HEK293 (cell line): ENCODE measurements around the gene ADRM1.

Source experiments
- CTCF ChIA-PET: fragments of 350-600 bp; formaldehyde crosslinking; extraction: SDS; loops from one replicate; lab custom pipeline; 2021; ENCODE audit warnings: antibody characterized with exemption; lab: Yijun Ruan, JAX
- POLR2A ChIA-PET: fragments of 300-600 bp; formaldehyde crosslinking; extraction: SDS; loops from one replicate; lab custom pipeline; 2020; ENCODE audit warnings: antibody characterized with exemption, inconsistent platforms; lab: Yijun Ruan, JAX
- H3K27ac ChIP-seq: fragments of 200-500 bp; sonication (Bioruptor generic); 2 replicates; pipeline ENCODE4 v1.5.1; 2014; ENCODE audit warnings: low read depth, low read length, control low read depth, inconsistent platforms; ENCODE audit errors: extremely low read depth
- H3K36me3 ChIP-seq, 2 experiments: fragments of 200-500 bp in 1 of 2; sonication (Bioruptor generic) in 1 of 2; 1 replicate in 1 of 2; 2 replicates in 1 of 2; pipeline ENCODE4 v1.5.1; 2014 to 2017; ENCODE audit warnings: inconsistent platforms in 2 of 2, low read length in 2 of 2; ENCODE audit not compliant: control insufficient read depth in 2 of 2, insufficient read depth in 1 of 2
- H3K4me1 ChIP-seq: fragments of 200-500 bp; sonication (Bioruptor generic); 2 replicates; pipeline ENCODE4 v1.5.1; 2014; ENCODE audit warnings: mild to moderate bottlenecking, low read length, inconsistent platforms; ENCODE audit not compliant: control insufficient read depth, insufficient read depth
- H3K4me3 ChIP-seq: 2 replicates; pipeline ENCODE4 v1.5.1; 2011; ENCODE audit warnings: low read depth, mild to moderate bottlenecking, control low read depth, low read length, moderate library complexity
- H3K9me3 ChIP-seq: fragments of 200-500 bp; sonication (Bioruptor generic); 2 replicates; pipeline ENCODE4 v1.5.1; 2014; ENCODE audit warnings: low read depth, low read length, inconsistent platforms; ENCODE audit not compliant: control insufficient read depth, insufficient read depth
- EGR2 ChIP-seq: fragments of 450-650 bp; formaldehyde crosslinking; IDR thresholded peaks from 2 replicates; pipeline ENCODE4 v1.5.1; 2016; ENCODE audit warnings: low read depth, missing biosample characterization, missing genetic modification characterization
- INSM2 ChIP-seq: fragments of 450-650 bp; formaldehyde crosslinking; IDR thresholded peaks from 2 replicates; pipeline ENCODE4 v1.5.1; 2016; ENCODE audit warnings: missing biosample characterization, missing genetic modification characterization
- PRDM2 ChIP-seq: fragments of 450-650 bp; formaldehyde crosslinking; IDR thresholded peaks from 2 replicates; pipeline ENCODE4 v1.5.1; 2016; ENCODE audit warnings: missing biosample characterization, missing genetic modification characterization, borderline replicate concordance
- SCRT2 ChIP-seq: fragments of 450-650 bp; formaldehyde crosslinking; IDR thresholded peaks from 2 replicates; pipeline ENCODE4 v1.5.1; 2016; ENCODE audit warnings: missing biosample characterization, missing genetic modification characterization
- ZFHX2 ChIP-seq: fragments of 450-650 bp; formaldehyde crosslinking; conservative IDR thresholded peaks from 2 replicates; pipeline ENCODE4 v1.5.1; 2016; ENCODE audit warnings: missing biosample characterization, missing genetic modification characterization

Gene ADRM1

DNA sequence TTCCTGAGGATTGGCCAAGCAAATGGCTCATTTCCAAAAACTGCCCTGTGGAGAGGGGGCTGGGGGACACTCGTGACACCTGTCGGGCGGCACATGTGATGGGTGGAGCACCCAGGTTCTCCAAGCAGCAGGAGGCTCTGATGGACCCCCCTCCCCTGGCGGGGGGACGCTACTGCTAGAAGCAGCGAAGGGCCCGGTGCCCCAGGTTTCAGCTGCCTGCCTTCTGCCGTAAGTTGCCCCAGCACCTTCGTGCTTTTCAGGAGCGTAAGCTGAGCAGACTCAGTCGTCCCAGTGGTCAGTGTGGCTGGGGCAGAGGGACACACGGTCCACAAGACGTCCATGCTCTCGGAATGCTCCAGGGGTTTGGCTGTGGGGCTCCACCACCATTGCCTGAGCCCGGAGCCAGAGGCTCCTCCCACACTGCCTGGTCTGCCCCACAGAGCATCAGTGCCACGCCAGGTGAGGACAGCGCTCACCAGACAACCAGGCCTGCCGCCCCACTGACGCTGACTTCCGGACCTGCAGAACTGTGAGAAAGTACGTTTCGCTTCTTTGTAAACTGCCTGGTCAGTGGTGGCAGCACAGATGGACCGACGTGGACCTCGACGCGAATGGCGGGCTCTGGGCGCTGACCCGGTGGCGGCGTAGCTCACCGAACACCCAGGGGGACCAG is 4.1 kb upstream of the ADRM1 start:
- TF ChIP-seq INSM2 (tag by site-specific recombination) (no peak), SCRT2 (tag by site-specific recombination) (0 out of 2 replicates have a peak, but pooled peaks have one; percentile 32)
- Histone ChIP-seq H3K4me1 (no peaks in the 10 kb centered on the region), H3K36me3 (peaks cover 0 to 55% of the 10 kb centered on the region in 2 experiments; a peak in 1 of 3 replicates), H3K4me3 (no peak overlapping the region), H3K9me3 (no peaks in the 10 kb centered on the region), H3K27ac (no peak overlapping the region)
- CTCF ChIA-PET = interaction anchor here (0.6 to 3.0 kb wide), 3 partner anchors 81 to 95 kb away, joined by 3 to 32 read pairs (median 5); no protein-coding TSS in a partner anchor
- POLR2A ChIA-PET = interaction anchor here (0.7 kb wide), 1 partner anchor 163 kb away, joined by 6 read pairs; no protein-coding TSS in a partner anchor

GRCh38 chr20:62299666-62300236 is 3.0 kb upstream of the ADRM1 start:
- peaks cover 0 to 55% of the 10 kb centered on the region in 2 experiments; a peak in 1 of 3 replicates for H3K36me3 ChIP-seq

More at GRCh38 chr20:62299666-62300236, 3.0 kb upstream of the ADRM1 start:
- TF ChIP-seq EGR2 (tag by site-specific recombination) = peak; percentile 87
- TF ChIP-seq PRDM2 (tag by site-specific recombination) = no peak
- TF ChIP-seq ZFHX2 (tag by site-specific recombination) = peak; percentile 82
- H3K4me3 ChIP-seq = no peak overlapping the region
- ChIA-PET CTCF (interaction anchor here (0.5 to 3.0 kb wide), 5 partner anchors 69 to 229 kb away, joined by 3 to 32 read pairs (median 3); no protein-coding TSS in a partner anchor), POLR2A (interaction anchor here (0.7 kb wide), 1 partner anchor 164 kb away, joined by 6 read pairs; no protein-coding TSS in a partner anchor)
- H3K27ac ChIP-seq = no peak overlapping the region
- H3K4me1 ChIP-seq = peaks cover 3% of the 10 kb centered on the region
- H3K9me3 ChIP-seq = no peaks in the 10 kb centered on the region
